HL-60/S4 treated with phorbol 12-myristate 13-acetate at 8.2 ng/mL for 4 days and 3 days (cell line): ENCODE measurements around the gene ZNF862.

Experiments
- in situ Hi-C: fragments of 300-500 bp; cut with MboI; formaldehyde crosslinking; loops from 2 replicates; pipeline ENCODE4 v1.15.0; 2022; ENCODE audit warnings: low sequenced_read_pairs

Gene ZNF862

GRCh38 chr7:149843566-149843965 lies 5.4 kb downstream of the ZNF862 start:
- in situ Hi-C loops = no loop called here

GRCh38 chr7:149844445-149844844 lies 6.3 kb downstream of the ZNF862 start:
- in situ Hi-C loops = no loop called here

- in situ Hi-C loops = no loop called here
These were observed 7.2 kb downstream of the ZNF862 start for GRCh38 chr7:149845257-149845980.

GRCh38 chr7:149846021-149846420 lies 7.8 kb downstream of the ZNF862 start:
- in situ Hi-C loops = no loop called here

- in situ Hi-C loops = no loop called here
These were observed 8.4 kb downstream of the ZNF862 start for GRCh38 chr7:149846436-149847046.

- in situ Hi-C loops = no loop called here
These were observed 11.0 kb downstream of the ZNF862 start for GRCh38 chr7:149849174-149849573.

- in situ Hi-C loops = no loop called here
These were observed 11.9 kb downstream of the ZNF862 start for GRCh38 chr7:149850007-149850594.

- in situ Hi-C loops = no loop called here
These were observed 12.5 kb downstream of the ZNF862 start for GRCh38 chr7:149850716-149851115.

- in situ Hi-C loops = no loop called here
These were observed 13.3 kb downstream of the ZNF862 start for GRCh38 chr7:149851449-149851848.

GRCh38 chr7:149853157-149853556 lies 15.0 kb downstream of the ZNF862 start:
- in situ Hi-C loops = no loop called here

- in situ Hi-C loops = no loop called here
These were observed 16.6 kb downstream of the ZNF862 start for GRCh38 chr7:149854611-149855360.

GRCh38 chr7:149855361-149856305 lies 17.5 kb downstream of the ZNF862 start:
- in situ Hi-C loops = no loop called here

GRCh38 chr7:149856583-149856982 lies 18.4 kb downstream of the ZNF862 start:
- in situ Hi-C loops = no loop called here

- in situ Hi-C loops = no loop called here
These were observed 21.2 kb downstream of the ZNF862 start for GRCh38 chr7:149859369-149859768.

GRCh38 chr7:149859876-149860275 lies 21.7 kb downstream of the ZNF862 start:
- in situ Hi-C loops = no loop called here

- in situ Hi-C loops = no loop called here
These were observed 22.9 kb downstream of the ZNF862 start for GRCh38 chr7:149860821-149861727.

GRCh38 chr7:149861728-149862045 lies 23.5 kb downstream of the ZNF862 start:
- in situ Hi-C loops = no loop called here

- in situ Hi-C loops = no loop called here
These were observed 24.0 kb downstream of the ZNF862 start for GRCh38 chr7:149862156-149862555.

- in situ Hi-C loops = no loop called here
These were observed 25.3 kb downstream of the ZNF862 start for GRCh38 chr7:149863500-149863899.

GRCh38 chr7:149864023-149864422 lies 25.8 kb downstream of the ZNF862 start:
- in situ Hi-C loops = no loop called here
